SU-DHL-6 (cell line): Measurements from ENCODE around the gene HOXA9.

ENCODE experiments used
- H2AFZ ChIP-seq: fragments of 200-600 bp; sonication (generic); 2 replicates; pipeline ENCODE4 v1.6.1; 2014; ENCODE audit warnings: low read depth, mild to moderate bottlenecking, moderate library complexity, mixed read lengths, antibody characterized with exemption, low read length; ENCODE audit not compliant: severe bottlenecking
- H3F3A ChIP-seq: fragments of 200-600 bp; shearing (Covaris generic); 2 replicates; pipeline ENCODE4 v1.6.0; 2016; ENCODE audit warnings: antibody characterized with exemption, mild to moderate bottlenecking; ENCODE audit not compliant: insufficient read depth
- H3K27ac ChIP-seq: fragments of 200-600 bp; sonication (generic); 2 replicates; pipeline ENCODE4 v1.5.1; 2016; ENCODE audit warnings: low read depth, mild to moderate bottlenecking, low read length, moderate library complexity, mixed read lengths
- H3K27me3 ChIP-seq: fragments of 200-600 bp; sonication (generic), shearing (Covaris generic); 2 replicates; pipeline ENCODE4 v1.6.0; 2014; ENCODE audit warnings: mild to moderate bottlenecking, low read length
- H3K36me3 ChIP-seq: fragments of 200-600 bp; sonication (generic); 2 replicates; pipeline ENCODE4 v1.6.1; 2014; ENCODE audit warnings: mild to moderate bottlenecking, low read length, mixed read lengths
- H3K4me2 ChIP-seq: fragments of 300-600, 200-600 bp; shearing (Covaris generic), sonication (generic); 2 replicates; pipeline ENCODE4 v1.6.0; 2014; ENCODE audit warnings: low read length, low read depth, mild to moderate bottlenecking; ENCODE audit not compliant: poor library complexity, severe bottlenecking
- H3K4me3 ChIP-seq: fragments of 200-600 bp; sonication (generic); 2 replicates; pipeline ENCODE4 v1.5.1; 2014; ENCODE audit warnings: antibody characterized with exemption, low read length, mild to moderate bottlenecking, mixed read lengths; ENCODE audit not compliant: insufficient read depth, poor library complexity, severe bottlenecking
- H3K79me2 ChIP-seq: fragments of 200-600 bp; sonication (generic); 2 replicates; pipeline ENCODE4 v1.6.1; 2014; ENCODE audit warnings: mild to moderate bottlenecking, low read length, moderate library complexity; ENCODE audit not compliant: insufficient read depth
- H3K9ac ChIP-seq: fragments of 200-600 bp; sonication (generic); 2 replicates; pipeline ENCODE4 v1.7.0; 2014; ENCODE audit warnings: mild to moderate bottlenecking, low read length
- H3K9me2 ChIP-seq: fragments of 200-600 bp; sonication (generic); replicated peaks from 2 replicates; pipeline ENCODE4 v1.6.1; 2014; ENCODE audit warnings: low read length; ENCODE audit not compliant: insufficient read depth
- H3K9me3 ChIP-seq: fragments of 200-600 bp; sonication (generic); 2 replicates; pipeline ENCODE4 v1.6.1; 2014; ENCODE audit warnings: low read length, mixed read lengths; ENCODE audit not compliant: insufficient read depth
- H4K20me1 ChIP-seq: fragments of 200-600 bp; sonication (generic); 2 replicates; pipeline ENCODE4 v1.6.1; 2014; ENCODE audit warnings: low read depth, mild to moderate bottlenecking, antibody characterized with exemption, low read length, moderate library complexity, mixed read lengths
- EZH2phosphoT487 ChIP-seq: fragments of 200-600 bp; sonication (generic), shearing (Covaris generic); conservative IDR thresholded peaks from 2 replicates; pipeline ENCODE4 v1.6.1; 2018; ENCODE audit warnings: mild to moderate bottlenecking, antibody characterized with exemption, low read length, moderate library complexity, mixed read lengths
- TF ChIP-seq, protein P1 (sequence below): fragments of 200-600 bp; sonication (generic); IDR thresholded peaks from one replicate; pipeline ENCODE4 v1.5.1; 2017; ENCODE audit warnings: antibody characterized with exemption, mild to moderate bottlenecking, low read length, moderate library complexity; ENCODE audit not compliant: insufficient read depth, poor library complexity, severe bottlenecking

HOXA9 gene

GRCh38 chr7:27159266-27160144 lies 5.8 kb downstream of the HOXA9 start:
- Histone ChIP-seq H3K9ac (no peak overlapping the region), H3K4me3 (no peak overlapping the region), H3K9me3 (no peaks in the 10 kb centered on the region), H3K9me2 (no peaks in the 10 kb centered on the region), H3K79me2 (0 out of 2 replicates have a peak, but pooled peaks cover 4% of the 10 kb centered on the region), H3K4me2 (peak overlapping the region; percentile 75), H3K27ac (no peak overlapping the region), H2AFZ (peak overlapping the region; percentile 100), H3F3A (peaks cover 19% of the 10 kb centered on the region), H3K36me3 (no peaks in the 10 kb centered on the region), H3K27me3 (no peaks in the 10 kb centered on the region), H4K20me1 (no peaks in the 10 kb centered on the region)
- no peak for TF ChIP-seq EZH2phosphoT487
- TF ChIP-seq, protein P1, sequence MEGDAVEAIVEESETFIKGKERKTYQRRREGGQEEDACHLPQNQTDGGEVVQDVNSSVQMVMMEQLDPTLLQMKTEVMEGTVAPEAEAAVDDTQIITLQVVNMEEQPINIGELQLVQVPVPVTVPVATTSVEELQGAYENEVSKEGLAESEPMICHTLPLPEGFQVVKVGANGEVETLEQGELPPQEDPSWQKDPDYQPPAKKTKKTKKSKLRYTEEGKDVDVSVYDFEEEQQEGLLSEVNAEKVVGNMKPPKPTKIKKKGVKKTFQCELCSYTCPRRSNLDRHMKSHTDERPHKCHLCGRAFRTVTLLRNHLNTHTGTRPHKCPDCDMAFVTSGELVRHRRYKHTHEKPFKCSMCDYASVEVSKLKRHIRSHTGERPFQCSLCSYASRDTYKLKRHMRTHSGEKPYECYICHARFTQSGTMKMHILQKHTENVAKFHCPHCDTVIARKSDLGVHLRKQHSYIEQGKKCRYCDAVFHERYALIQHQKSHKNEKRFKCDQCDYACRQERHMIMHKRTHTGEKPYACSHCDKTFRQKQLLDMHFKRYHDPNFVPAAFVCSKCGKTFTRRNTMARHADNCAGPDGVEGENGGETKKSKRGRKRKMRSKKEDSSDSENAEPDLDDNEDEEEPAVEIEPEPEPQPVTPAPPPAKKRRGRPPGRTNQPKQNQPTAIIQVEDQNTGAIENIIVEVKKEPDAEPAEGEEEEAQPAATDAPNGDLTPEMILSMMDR = no peak

GRCh38 chr7:27158436-27159265 lies 6.7 kb downstream of the HOXA9 start:
- H3K9me3 ChIP-seq = no peaks in the 10 kb centered on the region
- H3K36me3 ChIP-seq = 0 out of 2 replicates have a peak, but pooled peaks cover 4% of the 10 kb centered on the region
- no peak overlapping the region for H3K27ac ChIP-seq

GRCh38 chr7:27157702-27158431 lies 7.5 kb downstream of the HOXA9 start:
- H3K9ac ChIP-seq = no peak overlapping the region
- no peak overlapping the region for H3K27ac ChIP-seq
- H3F3A ChIP-seq = peaks cover 21% of the 10 kb centered on the region
- 0 out of 2 replicates have a peak, but pooled peaks cover 4% of the 10 kb centered on the region for H3K79me2 ChIP-seq
- no peaks in the 10 kb centered on the region for H3K9me2 ChIP-seq
- H3K27me3 ChIP-seq = no peaks in the 10 kb centered on the region
- H2AFZ ChIP-seq = no peak overlapping the region
- H3K4me3 ChIP-seq = no peak overlapping the region
- no peaks in the 10 kb centered on the region for H3K9me3 ChIP-seq
- H4K20me1 ChIP-seq = no peaks in the 10 kb centered on the region
- TF ChIP-seq, protein P1 = no peak
- no peak for TF ChIP-seq EZH2phosphoT487
- 0 out of 2 replicates have a peak, but pooled peaks cover 4% of the 10 kb centered on the region for H3K36me3 ChIP-seq
- no peak overlapping the region for H3K4me2 ChIP-seq

More at GRCh38 chr7:27158436-27159265, 6.7 kb downstream of the HOXA9 start:
- Histone ChIP-seq H3K9ac (no peak overlapping the region), H2AFZ (no peak overlapping the region), H3F3A (peaks cover 22% of the 10 kb centered on the region), H3K79me2 (0 out of 2 replicates have a peak, but pooled peaks cover 4% of the 10 kb centered on the region), H3K4me2 (no peak overlapping the region), H3K9me2 (no peaks in the 10 kb centered on the region), H4K20me1 (no peaks in the 10 kb centered on the region), H3K4me3 (no peak overlapping the region), H3K27me3 (no peaks in the 10 kb centered on the region)
- no peak for TF ChIP-seq EZH2phosphoT487
- TF ChIP-seq, protein P1 = no peak
